Stimulated activated CD4-positive, alpha-beta T cell treated with anti-CD3 and anti-CD28 coated beads, Interleukin-15, amount 100 ng/mL, for 48 hours (primary cell): Measurements from ENCODE around the gene GLT8D1.
"Not testable (repeated sequence)": the region's sequence is repeated elsewhere in the genome, so short reads cannot be mapped to it uniquely, and the experiment has no call there.

ENCODE experiments used
- DNase-seq, 2 donors: peaks; one replicate each; pipeline ENCODE4 v3.0.0-alpha.2; 2020; ENCODE audit warnings: low read depth in 2 of 2

GLT8D1 gene

GRCh38 chr3:52705688-52706686, at the start of gene GLT8D1, which contains the start of gene SPCS1:
TSS of gene GLT8D1 (minus strand) at chr3:52705791. CDS start at chr3:52700460, 5,331 bp downstream.
TSS of gene SPCS1 (plus strand) at chr3:52706106. CDS start at chr3:52706247, 141 bp downstream.
- DNase-seq: peak; percentile 74 to 81

- DNase-seq: no peak
Measured at GRCh38 chr3:52754373-52754772, 48.8 kb upstream of the GLT8D1 start.

- DNase-seq: no peak
Measured at GRCh38 chr3:52752045-52752660, 46.6 kb upstream of the GLT8D1 start.

- DNase-seq: no peak
Measured at GRCh38 chr3:52743721-52744120, 38.1 kb upstream of the GLT8D1 start.

GRCh38 chr3:52743152-52743551, 37.6 kb upstream of the GLT8D1 start:
- DNase-seq: no peak

GRCh38 chr3:52742418-52743041, 36.9 kb upstream of the GLT8D1 start:
- DNase-seq: no peak

- no peak for DNase-seq
Measured at GRCh38 chr3:52739730-52740129, 34.1 kb upstream of the GLT8D1 start.

- no peak for DNase-seq
Measured at GRCh38 chr3:52733256-52733891, 27.8 kb upstream of the GLT8D1 start.

GRCh38 chr3:52731590-52731989, 26.0 kb upstream of the GLT8D1 start:
- no peak for DNase-seq

- no peak for DNase-seq
Measured at GRCh38 chr3:52730681-52731080, 25.1 kb upstream of the GLT8D1 start.

- DNase-seq: not testable (repeated sequence)
Measured at GRCh38 chr3:52728753-52729152, 23.2 kb upstream of the GLT8D1 start.

- no peak for DNase-seq
Measured at GRCh38 chr3:52724511-52724910, 18.9 kb upstream of the GLT8D1 start.

- no peak for DNase-seq
Measured at GRCh38 chr3:52723935-52724334, 18.3 kb upstream of the GLT8D1 start.

GRCh38 chr3:52722491-52722890, 16.9 kb upstream of the GLT8D1 start:
- DNase-seq: no peak

- DNase-seq: no peak
Measured at GRCh38 chr3:52721730-52722008, 16.1 kb upstream of the GLT8D1 start.

- no peak for DNase-seq
Measured at GRCh38 chr3:52721002-52721729, 15.6 kb upstream of the GLT8D1 start.

- DNase-seq: no peak
Measured at GRCh38 chr3:52719618-52720017, 14.0 kb upstream of the GLT8D1 start.

- no peak for DNase-seq
Measured at GRCh38 chr3:52715714-52716305, 10.2 kb upstream of the GLT8D1 start.

- DNase-seq: no peak
Measured at GRCh38 chr3:52714335-52715302, 9.0 kb upstream of the GLT8D1 start.
